Caki2 (cell line): ENCODE measurements around the gene DOCK4. TPM values are rescaled to one million over a fixed set of nuclear protein-coding genes. Genes with fewer than 3 reads are reported as not detected.

Experiments
- DNase-seq: peaks from one replicate; pipeline ENCODE4 v3.0.0-alpha.2; 2015; ENCODE audit warnings: low read depth
- in situ Hi-C: cut with HindIII; loops from 2 replicates; pipeline ENCODE4 v1.10.0; 2016; ENCODE audit warnings: low sequenced_read_pairs, low pct_unique_long_range_greater_than_20kb, mixed read lengths
- total RNA-seq: library from RNA; depleted of rRNA; stranded (reverse); fragments of >200 nt; shearing (Covaris generic); gene quantifications from 2 replicates; pipeline ENCODE4 v1.2.3, GENCODE V29; 2014; ENCODE audit warnings: low replicate concordance

DOCK4 gene
- total RNA-seq, 1 experiment from 2014 or later: 3.5 TPM

DNA sequence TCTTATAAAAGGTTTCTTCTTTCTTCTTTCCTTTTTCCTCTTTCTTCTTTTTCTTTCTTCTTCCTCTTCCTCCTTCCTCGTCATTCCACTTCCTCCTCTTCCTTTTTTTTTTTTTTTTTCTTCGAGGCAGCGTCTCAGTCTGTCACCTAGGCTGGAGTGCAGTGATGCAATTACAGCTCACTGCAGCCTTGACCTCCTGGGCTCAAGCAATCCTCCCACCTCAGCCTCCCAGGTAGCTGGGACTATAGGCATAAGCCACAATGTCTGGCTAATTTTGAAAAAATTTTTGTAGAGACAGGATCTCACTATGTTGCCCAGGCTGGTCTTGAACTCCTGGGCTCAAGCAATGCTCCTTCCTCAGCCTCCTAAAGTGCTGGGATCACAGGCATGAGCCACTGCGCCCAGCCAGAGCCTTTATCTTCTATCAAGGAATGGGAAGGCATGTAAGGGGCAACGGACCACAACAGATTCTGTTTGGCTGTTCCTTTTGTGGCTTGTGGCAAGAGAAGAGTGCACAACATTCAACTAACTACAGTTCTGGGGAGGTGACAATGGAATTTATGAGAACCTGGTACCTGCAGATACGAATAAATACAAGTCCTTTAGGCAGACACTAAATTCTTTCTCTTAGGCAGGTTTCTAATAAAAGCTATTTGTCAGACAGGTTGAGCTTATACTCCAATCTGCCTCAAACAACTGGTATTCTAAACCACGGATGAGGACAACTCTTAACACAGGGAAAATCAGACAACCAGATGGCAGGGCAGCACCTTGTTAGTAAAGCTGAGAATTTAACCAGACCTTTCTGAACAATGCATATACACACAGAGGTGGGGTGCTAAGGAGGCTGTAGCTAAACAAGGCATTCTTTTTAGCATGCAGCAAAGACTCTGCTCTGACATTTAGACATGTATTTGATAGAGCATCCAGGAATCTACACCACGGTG is 100.3 kb downstream of the DOCK4 start:
- in situ Hi-C loops: no loop called here

GRCh38 chr7:112104120-112104519 is 102.1 kb downstream of the DOCK4 start:
- in situ Hi-C loops: no loop called here
- no peak for DNase-seq

More for the DNA sequence above, 100.3 kb downstream of the DOCK4 start:
- DNase-seq: no peak

GRCh38 chr7:112103246-112103645 is 103.0 kb downstream of the DOCK4 start:
- DNase-seq: no peak
- in situ Hi-C loops: no loop called here

- no peak for DNase-seq
- in situ Hi-C loops: no loop called here
These were observed 104.9 kb downstream of the DOCK4 start for GRCh38 chr7:112101201-112101846.

DNA sequence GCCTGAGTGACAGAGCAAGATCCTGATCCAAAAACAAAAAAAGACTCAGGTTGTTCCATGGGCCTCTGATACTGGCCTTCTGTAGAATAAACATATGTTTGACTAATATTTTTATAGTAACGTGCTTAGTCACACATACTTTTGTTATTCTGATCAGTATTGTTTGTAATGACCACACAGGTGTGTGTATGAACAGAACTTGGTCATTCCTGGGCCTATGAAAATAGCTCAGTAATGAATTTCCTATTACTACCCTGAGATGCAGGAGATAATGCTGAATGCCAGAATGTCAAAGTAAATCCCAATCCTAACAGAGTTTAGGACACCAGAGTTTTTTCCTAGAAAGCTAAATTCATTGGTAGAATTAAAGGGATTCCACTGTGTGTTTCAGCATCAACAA is 108.7 kb downstream of the DOCK4 start:
- in situ Hi-C loops: loop anchor here (25.0 kb wide), 1 partner anchor 315 kb away; no protein-coding TSS in a partner anchor
- no peak for DNase-seq

DNA sequence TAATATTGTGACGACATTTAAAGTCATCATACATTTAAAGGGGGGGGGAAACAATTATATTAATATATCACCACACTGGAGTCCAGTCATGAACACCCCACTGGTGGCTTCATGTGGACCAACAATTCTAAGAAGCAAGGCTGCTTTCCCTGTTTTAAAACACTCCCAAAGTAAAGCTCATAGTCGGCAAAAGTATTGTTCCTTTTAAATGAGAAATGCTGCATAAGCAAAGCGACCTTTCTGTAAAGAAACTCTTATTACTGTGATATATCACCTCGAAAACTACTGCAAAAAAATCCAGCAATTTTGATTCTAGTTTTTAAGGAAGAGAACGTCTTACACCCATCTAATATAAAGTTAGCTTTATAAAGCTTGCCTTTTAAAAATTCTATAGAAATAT is 112.8 kb downstream of the DOCK4 start:
- in situ Hi-C loops: loop anchor here (25.0 kb wide), 1 partner anchor 319 kb away; no protein-coding TSS in a partner anchor
- no peak for DNase-seq

GRCh38 chr7:112092709-112093395 is 113.3 kb downstream of the DOCK4 start:
- no peak for DNase-seq
- in situ Hi-C loops: loop anchor here (25.0 kb wide), 1 partner anchor 319 kb away; no protein-coding TSS in a partner anchor

- no peak for DNase-seq
- in situ Hi-C loops: loop anchor here (25.0 kb wide), 1 partner anchor 320 kb away; no protein-coding TSS in a partner anchor
These were observed 113.9 kb downstream of the DOCK4 start for GRCh38 chr7:112092306-112092705.

DNA sequence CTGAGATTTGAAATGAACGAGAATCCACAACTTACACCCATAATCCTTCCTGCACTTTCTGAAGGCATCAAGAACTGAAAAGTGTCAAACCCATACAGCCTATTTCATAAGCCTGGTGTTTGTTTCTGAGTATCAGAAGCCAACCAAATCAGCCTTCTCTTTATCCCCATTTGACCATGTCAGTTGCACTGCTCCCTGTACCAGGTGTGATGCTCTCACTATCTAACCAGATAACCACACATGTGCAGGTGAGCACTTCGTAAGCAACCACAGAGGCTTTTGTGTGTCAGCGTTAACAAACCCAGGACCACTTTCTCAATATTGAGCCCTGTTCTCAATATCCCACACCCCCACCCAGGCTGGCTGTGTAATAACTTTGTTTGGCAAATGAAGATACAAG is 114.4 kb downstream of the DOCK4 start:
- no peak for DNase-seq
- in situ Hi-C loops: loop anchor here (25.0 kb wide), 1 partner anchor 321 kb away; no protein-coding TSS in a partner anchor

GRCh38 chr7:112089551-112089950 is 116.6 kb downstream of the DOCK4 start:
- in situ Hi-C loops: loop anchor here (25.0 kb wide), 1 partner anchor 323 kb away; no protein-coding TSS in a partner anchor

DNA sequence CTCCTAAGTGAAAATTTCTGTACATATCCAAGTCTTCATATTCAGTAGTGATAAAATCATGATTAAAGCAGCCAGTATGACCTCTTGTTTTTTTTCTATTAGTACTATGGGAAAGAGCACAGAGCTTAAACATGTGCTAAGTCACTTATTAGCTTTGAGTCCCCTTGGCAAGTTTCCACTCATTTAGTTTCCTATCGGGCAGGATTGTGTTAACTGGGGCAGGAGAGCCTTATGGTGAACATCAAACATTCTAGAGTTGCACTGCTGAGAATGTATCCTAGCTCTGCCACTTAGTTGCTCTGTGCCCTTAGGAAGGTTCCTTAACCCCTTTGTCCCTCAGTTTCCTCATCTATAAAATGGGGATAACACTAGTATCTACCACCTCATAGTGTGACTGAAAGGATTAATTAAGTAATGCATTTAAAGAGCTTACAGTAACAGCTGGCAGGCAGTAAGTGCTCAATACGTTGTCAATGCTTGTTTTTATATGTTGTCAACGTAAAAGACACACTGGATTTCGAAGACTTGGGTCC is 117.6 kb downstream of the DOCK4 start:
- no peak for DNase-seq
- in situ Hi-C loops: loop anchor here (25.0 kb wide), 1 partner anchor 324 kb away; no protein-coding TSS in a partner anchor

More at GRCh38 chr7:112089551-112089950, 116.6 kb downstream of the DOCK4 start:
- DNase-seq: no peak

DNA sequence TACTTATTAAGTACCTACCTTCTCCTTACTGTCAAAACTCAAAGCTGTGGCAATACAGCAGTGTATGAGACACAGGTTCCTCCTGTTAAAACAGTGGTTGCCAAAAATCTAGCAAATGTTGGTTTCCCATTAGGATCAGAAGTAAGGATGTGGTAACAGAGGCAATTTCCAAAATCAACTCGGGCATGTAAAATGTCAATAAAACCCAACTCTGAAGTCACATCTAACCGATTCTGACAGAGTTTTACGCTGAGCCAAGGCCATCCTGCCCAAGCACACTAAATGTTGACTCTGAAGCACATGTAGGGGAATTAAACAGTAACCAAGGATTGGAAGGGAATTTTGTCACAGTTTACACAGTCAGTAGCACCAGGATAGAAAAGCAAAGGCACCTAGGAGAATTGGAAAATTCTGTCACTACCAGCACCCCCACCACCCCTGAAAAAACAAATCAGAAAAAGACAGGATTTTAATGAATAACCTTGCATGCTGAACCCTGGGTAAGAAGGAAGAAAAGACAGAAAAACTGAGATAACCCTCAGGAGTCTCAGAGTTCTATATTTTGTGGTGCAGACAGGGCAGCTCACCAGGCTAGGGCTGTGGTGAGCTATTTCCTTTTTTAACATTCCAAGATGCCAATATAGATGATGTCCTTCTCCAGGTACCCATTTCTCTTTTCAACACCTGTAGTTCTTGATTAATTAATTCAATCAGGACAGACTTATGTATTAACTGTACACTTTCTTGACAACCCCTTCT is 119.5 kb downstream of the DOCK4 start:
- peak; percentile 41 for DNase-seq
- in situ Hi-C loops: loop anchor here (25.0 kb wide), 1 partner anchor 326 kb away; no protein-coding TSS in a partner anchor

DNA sequence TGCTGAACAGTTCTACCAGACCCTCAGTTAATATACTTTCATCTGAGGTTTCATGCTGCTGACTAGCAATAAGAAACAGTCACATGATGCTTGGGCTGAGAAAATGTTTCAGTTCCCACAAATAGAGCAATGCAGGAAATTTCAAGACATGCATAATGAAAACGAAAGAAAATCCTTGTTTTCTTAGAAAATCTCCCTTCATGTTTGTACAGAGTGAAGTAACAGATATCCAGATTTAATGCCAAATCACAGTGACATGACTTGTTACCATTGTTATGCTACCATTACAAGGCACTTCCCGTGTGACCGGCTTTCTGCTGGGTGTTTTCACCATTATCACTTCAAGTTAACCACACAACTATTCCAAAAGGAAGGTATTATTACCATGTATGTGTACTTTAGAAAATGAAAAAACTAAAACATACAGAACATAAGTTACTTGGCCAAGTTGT is 121.7 kb downstream of the DOCK4 start:
- DNase-seq: peak; percentile 60
- in situ Hi-C loops: loop anchor here (25.0 kb wide), 1 partner anchor 328 kb away; no protein-coding TSS in a partner anchor

DNA sequence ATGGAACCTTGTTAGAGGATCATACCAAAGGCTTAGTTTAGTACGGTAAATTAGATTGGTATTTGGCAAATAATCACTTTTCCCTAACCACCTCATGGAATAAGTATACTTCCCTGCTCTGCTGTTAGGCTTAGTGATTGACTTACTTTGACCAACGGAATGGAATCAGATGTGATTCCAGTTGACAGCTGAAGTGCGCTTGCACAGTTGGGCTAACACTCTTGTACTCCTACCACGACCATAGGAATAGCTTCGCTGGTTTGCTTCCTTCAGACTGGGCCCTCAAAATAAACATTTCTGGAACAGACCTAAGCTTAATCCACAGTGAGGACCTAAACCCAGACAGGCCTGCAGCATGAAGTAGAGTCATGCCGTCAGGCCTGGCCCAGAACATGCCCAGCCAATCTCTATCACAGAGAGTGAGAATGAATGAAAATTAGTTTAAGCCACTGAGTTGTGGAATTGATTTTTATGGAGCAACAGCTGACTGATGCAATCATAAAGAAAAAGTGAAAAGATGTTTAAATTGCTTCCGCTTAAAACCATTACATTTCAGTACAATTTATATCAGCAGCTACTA is 122.3 kb downstream of the DOCK4 start:
- in situ Hi-C loops: loop anchor here (25.0 kb wide), 1 partner anchor 328 kb away; no protein-coding TSS in a partner anchor

GRCh38 chr7:112082306-112082705 is 123.9 kb downstream of the DOCK4 start:
- no peak for DNase-seq
- in situ Hi-C loops: loop anchor here (25.0 kb wide), 1 partner anchor 330 kb away; no protein-coding TSS in a partner anchor

More for the DNA sequence above, 122.3 kb downstream of the DOCK4 start:
- no peak for DNase-seq

DNA sequence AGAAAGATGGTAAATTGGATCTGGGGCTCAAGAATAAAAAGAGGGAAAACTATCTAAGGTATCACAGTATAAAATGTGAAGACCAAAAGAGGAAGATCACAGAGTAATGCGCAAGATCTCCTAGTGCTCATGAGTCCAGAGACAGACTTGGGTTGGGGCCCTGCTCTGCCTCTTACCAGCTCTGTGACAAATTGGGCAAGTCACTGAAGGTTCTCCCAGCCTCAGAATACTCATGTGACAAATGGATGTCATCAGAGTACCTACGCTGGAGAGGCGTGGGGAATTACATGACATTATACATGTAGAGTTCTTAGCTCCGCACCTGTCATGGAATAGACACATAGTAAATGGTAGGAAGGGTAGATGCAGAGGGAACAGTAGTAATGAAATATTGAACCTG is 124.4 kb downstream of the DOCK4 start:
- in situ Hi-C loops: loop anchor here (25.0 kb wide), 1 partner anchor 331 kb away; no protein-coding TSS in a partner anchor
- DNase-seq: no peak

- peak; percentile 71 for DNase-seq
- in situ Hi-C loops: loop anchor here (25.0 kb wide), 1 partner anchor 331 kb away; no protein-coding TSS in a partner anchor
These were observed 125.2 kb downstream of the DOCK4 start for GRCh38 chr7:112080978-112081377.
